HG03521 (cell line): ENCODE measurements around the gene MRTO4.
A peak's percentile ranks its signal among the peaks of the same experiment; 100 is the strongest.
"Not testable (repeated sequence)": the region's sequence is repeated elsewhere in the genome, so short reads cannot be mapped to it uniquely, and the experiment has no call there.

ENCODE experiments used
- ATAC-seq: cut with Tn5 transposase; IDR thresholded peaks from one replicate; pipeline ENCODE4 v1.9.1; 2021; ENCODE audit warnings: mild to moderate bottlenecking, moderate library complexity; ENCODE audit not compliant: unreplicated experiment

The MRTO4 gene

DNA sequence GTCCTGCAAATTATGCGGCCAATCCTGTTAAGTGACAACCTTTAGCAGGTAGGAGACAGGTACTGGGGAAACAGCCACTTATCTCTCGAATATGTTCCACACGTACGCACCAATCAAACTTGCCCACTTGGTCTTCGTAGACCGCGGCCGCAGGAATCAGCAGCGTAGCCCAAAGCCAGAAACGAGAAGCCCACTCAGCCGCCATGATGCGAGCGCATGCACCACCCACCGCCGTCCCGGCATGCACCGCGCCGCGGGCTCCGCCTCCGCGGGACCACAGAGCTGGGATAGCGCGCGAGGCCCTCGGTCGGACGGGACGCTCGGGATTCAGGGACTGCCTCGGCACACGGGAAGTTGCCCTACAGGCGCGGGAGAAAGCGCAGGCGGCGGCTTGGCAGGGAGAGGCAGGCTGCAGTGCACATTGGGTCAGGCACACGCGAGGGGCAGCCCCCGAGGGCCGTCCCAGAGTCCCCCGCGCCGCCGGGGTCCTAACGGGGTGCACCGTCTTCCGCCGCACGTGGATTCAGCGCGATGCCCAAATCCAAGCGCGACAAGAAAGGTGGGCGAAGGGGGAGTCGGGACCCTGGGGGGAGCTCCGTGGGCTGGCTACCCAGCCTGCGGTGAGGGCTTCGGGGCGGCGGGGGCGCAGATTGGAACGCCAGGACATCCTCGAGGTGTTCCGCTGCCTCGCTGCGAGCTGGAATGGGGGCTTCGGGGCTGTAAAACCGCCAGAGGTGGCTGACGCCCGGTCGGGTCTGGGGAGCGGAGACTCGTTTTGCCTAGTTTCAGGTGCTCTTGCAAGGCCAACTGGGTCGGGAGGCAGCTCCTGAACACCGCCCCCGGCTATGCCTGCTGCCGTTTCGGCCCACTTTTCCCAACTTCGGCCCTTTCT is at the start of gene MRTO4, which contains the start of gene EMC1:
MRTO4 (plus strand) TSS at position 501 of the 892 bp plus-strand sequence; CDS start at position 532, 31 bp downstream.
EMC1 (minus strand) TSS at position 220 of the 892 bp plus-strand sequence; CDS start at position 205, 15 bp downstream.
- peak; percentile 78 for ATAC-seq

DNA sequence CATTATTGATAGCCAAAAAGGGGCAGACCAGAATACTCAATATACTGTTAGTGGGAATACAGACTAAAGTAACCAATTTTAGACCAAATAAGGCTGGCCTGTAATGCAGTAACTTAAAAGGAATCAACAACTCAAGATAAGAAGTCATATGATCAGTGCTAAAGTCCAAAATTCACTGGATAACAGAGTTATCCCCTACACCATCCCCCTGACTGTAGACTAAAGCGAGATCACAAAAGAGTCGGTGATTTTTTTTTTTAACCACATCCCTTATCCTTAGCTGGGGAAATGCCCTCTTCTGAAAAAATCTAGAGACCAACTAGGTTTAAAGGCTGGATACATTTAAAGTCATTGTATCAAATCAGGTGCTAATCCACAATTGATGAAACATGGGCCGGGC is 49.2 kb upstream of the MRTO4 start:
- no peak for ATAC-seq

- no peak for ATAC-seq
Observed at GRCh38 chr1:19203440-19203839, 48.2 kb upstream of the MRTO4 start.

DNA sequence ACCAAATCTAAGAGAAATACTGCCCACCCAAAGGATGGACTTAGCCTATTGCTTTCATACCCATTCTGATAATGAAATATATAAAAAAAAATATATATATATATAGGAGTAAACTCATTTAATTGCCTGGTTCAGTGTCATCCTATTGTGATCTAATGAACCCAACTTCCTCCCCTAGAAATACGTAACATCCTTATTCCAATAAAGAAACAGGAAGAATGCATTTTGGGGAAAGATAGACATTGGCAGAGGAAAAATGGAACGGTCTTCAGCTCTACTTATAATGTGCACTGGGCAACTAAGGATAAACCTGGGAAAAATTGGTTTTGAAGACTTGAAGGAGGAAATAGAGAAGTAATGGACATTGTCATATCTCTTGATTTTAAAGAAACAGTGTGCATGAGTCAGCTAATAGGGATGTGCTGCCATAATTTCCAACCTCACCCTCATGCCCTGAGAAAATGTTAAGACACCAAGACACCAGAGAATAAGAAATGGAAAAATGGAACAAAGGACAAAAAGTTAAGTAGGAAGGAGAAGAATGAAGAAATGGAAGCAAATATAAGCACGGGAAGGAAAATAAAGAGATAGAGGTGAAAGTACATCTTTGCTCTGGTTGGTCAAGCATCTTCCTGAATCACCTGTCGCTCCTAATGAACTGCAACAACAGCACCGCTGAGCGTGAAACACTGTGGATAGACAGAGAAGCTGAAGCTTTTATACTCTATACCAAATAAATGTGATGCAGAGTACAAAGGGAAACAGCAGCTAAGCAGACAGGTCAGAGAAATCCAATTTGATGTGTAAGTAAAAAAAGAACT is 46.9 kb upstream of the MRTO4 start:
- no peak for ATAC-seq

DNA sequence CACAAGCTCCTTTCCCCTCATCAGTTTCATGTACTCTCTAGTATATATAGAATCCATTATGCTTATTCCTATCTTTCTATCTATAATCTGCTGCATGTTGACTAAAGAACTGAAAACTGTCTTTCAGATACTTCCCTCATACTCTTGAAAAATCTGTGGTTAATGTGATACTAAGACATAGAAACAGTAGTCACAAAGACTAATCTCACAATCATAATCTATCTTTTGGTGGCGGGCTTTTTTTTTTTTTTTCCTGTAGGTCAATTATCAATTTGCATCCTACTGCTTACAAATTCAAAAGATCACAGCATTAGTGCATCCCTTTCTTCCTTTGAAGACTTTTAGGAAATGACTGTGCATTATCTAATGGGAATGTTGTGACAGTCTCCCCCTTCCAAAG is 46.2 kb upstream of the MRTO4 start:
- no peak for ATAC-seq

DNA sequence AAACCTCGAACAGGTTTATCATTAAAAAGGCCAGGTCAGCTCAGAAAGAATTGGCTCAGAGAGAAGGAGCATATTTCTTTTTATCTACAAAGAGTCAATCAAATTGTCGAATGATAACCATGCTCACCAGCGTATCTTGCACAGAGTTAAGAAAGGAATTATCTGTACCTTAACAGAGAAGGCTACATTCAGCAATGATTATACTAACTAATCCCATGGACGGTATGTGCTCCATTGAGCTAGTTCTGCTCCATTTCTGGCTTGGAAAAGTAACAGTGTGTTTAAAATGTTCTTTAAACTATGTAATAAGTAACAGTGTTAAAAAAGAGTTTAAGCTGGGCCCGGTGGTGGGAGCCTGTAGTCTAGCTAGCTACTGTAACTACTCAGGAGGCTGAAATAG is 45.8 kb upstream of the MRTO4 start:
- ATAC-seq = no peak

DNA sequence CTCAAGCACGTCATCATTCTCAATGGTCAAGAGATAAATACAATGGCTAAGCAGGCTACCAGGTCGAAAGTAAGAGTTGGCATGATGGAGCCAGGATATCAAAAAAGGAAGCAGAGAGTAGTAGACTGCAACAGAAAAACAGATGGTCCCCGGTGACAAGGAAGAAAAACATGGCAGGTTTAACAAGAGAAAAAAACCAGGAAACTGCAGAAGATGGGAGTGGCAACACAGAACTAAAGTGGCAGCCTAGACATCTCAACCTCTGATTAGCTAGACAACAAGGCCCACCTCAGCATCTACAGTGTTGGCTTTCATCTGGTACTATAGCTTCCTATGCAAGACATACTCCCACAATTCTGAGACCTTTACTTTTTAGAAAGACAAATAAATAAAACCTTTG is 44.7 kb upstream of the MRTO4 start:
- no peak for ATAC-seq

GRCh38 chr1:19208710-19209438 is 42.7 kb upstream of the MRTO4 start:
- ATAC-seq = no peak

- ATAC-seq = peak; percentile 34
Observed at GRCh38 chr1:19209439-19209989, 42.1 kb upstream of the MRTO4 start.

DNA sequence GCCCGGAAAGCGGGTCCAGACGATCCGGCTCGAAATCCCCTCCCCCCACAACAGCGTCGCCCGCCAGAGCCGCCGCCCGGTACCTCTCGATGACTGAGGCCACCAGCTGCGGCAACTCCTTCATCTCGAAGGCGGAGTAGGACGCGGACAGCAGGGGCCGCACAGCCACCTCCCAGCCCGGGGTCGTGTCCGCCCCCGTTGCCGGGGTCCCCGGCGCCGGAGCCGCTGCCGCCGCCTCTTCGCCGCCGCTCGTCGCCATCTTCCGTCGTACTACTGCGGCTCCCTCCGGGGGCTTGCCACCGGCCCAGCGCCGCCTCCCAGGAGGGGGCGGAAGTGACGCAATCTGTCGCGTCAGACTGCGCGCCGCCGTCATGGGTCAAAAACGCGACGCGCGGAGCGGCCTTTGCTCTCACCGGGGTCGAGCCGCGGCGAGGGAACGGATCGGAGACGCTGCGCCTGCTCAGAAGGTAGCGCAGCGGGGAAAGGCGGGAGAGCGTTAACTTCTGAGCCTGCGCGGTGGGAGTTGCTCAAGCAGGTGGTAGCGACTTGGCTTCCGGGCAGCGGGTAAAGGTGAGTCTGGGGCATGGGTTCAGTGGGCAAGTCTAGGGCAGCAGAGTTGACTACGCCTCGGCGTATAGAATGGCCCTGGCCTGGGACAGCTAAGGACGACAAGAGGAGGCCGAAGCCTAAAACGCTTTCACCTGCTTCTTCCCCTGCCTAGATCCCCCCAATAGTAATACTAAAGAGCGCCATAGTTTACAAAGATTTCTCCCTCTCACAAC is 41.4 kb upstream of the MRTO4 start, which contains the start of gene UBR4:
UBR4 (minus strand) TSS at position 277 of the 782 bp plus-strand sequence; CDS start at position 259, 18 bp downstream.
- ATAC-seq = peak; percentile 85

DNA sequence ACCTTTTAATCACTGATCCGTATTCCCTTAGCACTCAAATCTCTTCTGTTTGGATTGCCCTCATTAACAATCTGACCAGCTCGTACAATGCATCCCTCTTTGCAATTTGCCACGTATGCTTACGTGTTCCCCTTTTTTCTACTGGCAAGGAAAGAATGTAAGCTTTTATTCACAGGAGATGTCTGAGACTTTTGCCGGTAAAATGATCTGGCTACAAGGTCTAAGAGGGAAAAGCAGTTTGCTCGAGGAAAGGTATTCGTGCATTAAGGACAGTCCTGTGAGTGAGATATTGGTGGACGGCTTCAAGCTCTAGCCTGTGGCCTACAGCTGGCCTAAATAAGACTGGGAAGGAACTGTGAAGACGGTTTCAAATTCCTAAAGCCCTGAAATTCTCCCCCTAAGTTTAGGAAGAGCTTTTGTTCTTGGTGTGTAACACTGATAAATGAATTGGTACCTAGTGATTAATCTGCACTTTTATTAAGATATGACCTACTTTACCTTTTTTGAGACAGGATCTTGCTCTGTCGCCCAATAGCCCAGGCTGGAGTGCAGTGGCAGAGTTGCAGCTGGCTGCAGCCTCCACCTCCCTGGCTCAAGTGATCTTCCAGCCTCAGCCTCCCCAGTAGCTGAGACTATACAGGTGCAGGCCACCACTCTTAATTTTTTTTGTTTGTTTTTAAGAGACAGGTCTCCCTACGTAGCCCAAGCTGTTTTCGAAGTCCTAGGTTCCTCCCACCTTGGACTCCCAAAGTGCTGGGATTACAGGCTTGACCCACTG is 40.6 kb upstream of the MRTO4 start:
- no peak for ATAC-seq

GRCh38 chr1:19212167-19212566 is 39.4 kb upstream of the MRTO4 start:
- ATAC-seq = no peak

- ATAC-seq = no peak
Observed at GRCh38 chr1:19213580-19213979, 38.0 kb upstream of the MRTO4 start.

GRCh38 chr1:19216585-19216984 is 35.0 kb upstream of the MRTO4 start:
- not testable (repeated sequence) for ATAC-seq

DNA sequence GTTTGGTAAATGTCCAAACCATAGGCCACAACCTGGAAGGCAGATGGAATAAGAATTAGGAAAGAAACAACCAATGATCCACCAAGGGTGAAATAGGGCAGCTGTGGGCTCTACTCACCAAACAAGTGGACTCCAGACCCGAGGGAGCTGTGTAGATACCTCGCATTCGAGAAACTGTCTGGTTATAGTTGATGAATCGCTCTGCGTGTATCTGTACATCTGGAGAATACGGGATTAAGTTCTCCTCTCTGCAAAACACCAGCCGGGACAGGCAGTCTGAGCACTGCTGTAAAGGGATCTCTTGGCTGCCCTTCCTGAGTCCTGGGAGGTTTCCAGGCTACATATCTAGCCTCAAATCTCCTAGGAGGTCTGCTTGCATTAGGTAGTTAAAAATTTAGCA is 32.2 kb upstream of the MRTO4 start:
- ATAC-seq = no peak

GRCh38 chr1:19220080-19220846 is 31.3 kb upstream of the MRTO4 start:
- ATAC-seq = no peak

- no peak for ATAC-seq
Observed at GRCh38 chr1:19220991-19221390, 30.6 kb upstream of the MRTO4 start.

DNA sequence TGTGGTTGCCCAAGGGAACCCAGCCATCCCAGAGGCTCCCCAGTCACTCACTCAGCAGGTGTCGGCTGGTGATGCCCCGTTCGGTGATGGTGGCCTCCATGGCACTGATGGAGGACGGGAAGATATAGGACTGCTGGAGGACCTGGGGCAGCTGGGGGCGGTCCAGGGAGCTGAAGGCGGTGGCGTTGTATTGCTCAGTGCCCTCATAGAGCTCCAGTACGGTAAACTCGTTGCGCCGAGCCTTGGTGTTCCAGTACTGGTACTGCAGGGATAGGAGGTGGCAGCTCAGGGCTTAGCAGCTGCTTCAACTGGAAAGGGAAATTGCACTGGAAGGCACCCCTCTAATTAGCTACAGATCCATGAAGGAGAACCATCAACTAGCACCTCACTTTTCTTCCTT is 29.0 kb upstream of the MRTO4 start:
- ATAC-seq = no peak
